GM12892 (cell line): Measurements from ENCODE around the gene CRIM1.

Source experiments
- POLR2A ChIP-seq: IDR thresholded peaks from 2 replicates; pipeline ENCODE4 v1.6.1; 2011; ENCODE audit warnings: low read depth, low read length, control low read depth
- POLR2AphosphoS5 ChIP-seq: IDR thresholded peaks from 2 replicates; pipeline ENCODE4 v1.6.1; 2011; ENCODE audit warnings: low read depth, low read length, control low read depth

DNA sequence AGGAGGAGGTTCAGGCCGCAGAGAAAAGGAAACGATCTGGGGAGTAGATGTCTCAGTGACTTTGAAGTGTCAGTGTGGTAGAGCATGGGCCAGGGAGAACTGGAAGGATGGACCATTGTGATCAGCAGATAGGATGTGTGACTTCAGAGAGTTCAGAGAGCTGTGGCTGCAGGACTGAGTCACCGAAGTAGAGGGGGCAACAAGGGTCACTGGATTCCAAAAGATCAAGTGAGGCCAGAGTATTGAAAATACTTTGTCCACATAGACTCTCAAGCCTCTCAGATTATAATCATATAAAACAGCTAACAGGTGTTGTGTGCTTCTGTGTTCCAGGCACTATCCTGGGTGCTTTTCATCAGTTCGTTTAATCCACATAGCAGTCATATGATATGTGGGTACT is 99.4 kb downstream of the CRIM1 start:
- no peak for TF ChIP-seq POLR2AphosphoS5
- no peak for TF ChIP-seq POLR2A
